Karpas-422 (cell line): Measurements from ENCODE around the gene NFYC. TPM values are rescaled to one million over a fixed set of nuclear protein-coding genes. Genes with fewer than 3 reads are reported as not detected.

Experiments used
- DNase-seq: peaks from one replicate; pipeline ENCODE4 v3.0.0-alpha.2; 2015
- H2AFZ ChIP-seq: fragments of 200-600 bp; sonication (generic); 2 replicates; pipeline ENCODE4 v1.6.1; 2014; ENCODE audit warnings: antibody characterized with exemption, low read length, mixed read lengths
- H3K27ac ChIP-seq: fragments of 200-600 bp; sonication (generic); 2 replicates; pipeline ENCODE4 v1.5.1; 2014; ENCODE audit warnings: mild to moderate bottlenecking, low read length, moderate library complexity
- H3K27me3 ChIP-seq: fragments of 200-600 bp; sonication (generic); 2 replicates; pipeline ENCODE4 v1.6.1; 2014; ENCODE audit warnings: low read length, mixed read lengths
- H3K36me3 ChIP-seq: fragments of 200-600 bp; sonication (generic); 2 replicates; pipeline ENCODE4 v1.6.1; 2014; ENCODE audit warnings: low read length, mixed read lengths; ENCODE audit not compliant: insufficient read depth
- H3K4me1 ChIP-seq: fragments of 200-600 bp; sonication (generic); 2 replicates; pipeline ENCODE4 v1.6.1; 2014; ENCODE audit warnings: mild to moderate bottlenecking, low read length, mixed read lengths
- H3K4me2 ChIP-seq: fragments of 200-600 bp; sonication (generic); 2 replicates; pipeline ENCODE4 v1.6.1; 2014; ENCODE audit warnings: low read length, low read depth, mild to moderate bottlenecking; ENCODE audit not compliant: poor library complexity, severe bottlenecking
- H3K4me3 ChIP-seq: fragments of 200-600 bp; sonication (generic); 2 replicates; pipeline ENCODE4 v1.5.1; 2014; ENCODE audit warnings: mild to moderate bottlenecking, antibody characterized with exemption, low read length, mixed read lengths
- H3K79me2 ChIP-seq: fragments of 200-600 bp; sonication (generic); 2 replicates; pipeline ENCODE4 v1.6.1; 2014; ENCODE audit warnings: mild to moderate bottlenecking, low read length, mixed read lengths
- H3K9ac ChIP-seq: fragments of 200-600 bp; sonication (generic); 2 replicates; pipeline ENCODE4 v1.6.0; 2014; ENCODE audit warnings: low read length
- H3K9me2 ChIP-seq: fragments of 200-600 bp; sonication (generic), shearing (Covaris generic); replicated peaks from 2 replicates; pipeline ENCODE4 v1.6.0; 2014; ENCODE audit warnings: mild to moderate bottlenecking, low read length, moderate library complexity; ENCODE audit not compliant: insufficient read depth
- H3K9me3 ChIP-seq: fragments of 300-700, 200-600 bp; sonication (generic); 2 replicates; pipeline ENCODE4 v1.6.1; 2014; ENCODE audit warnings: low read length, mixed read lengths
- H4K20me1 ChIP-seq: fragments of 200-600 bp; sonication (generic); 2 replicates; pipeline ENCODE4 v1.6.1; 2014; ENCODE audit warnings: mild to moderate bottlenecking, antibody characterized with exemption, low read length, low read depth; ENCODE audit not compliant: insufficient read depth
- total RNA-seq: library from RNA; depleted of rRNA; stranded (reverse); fragments of >200 nt; shearing (Covaris generic); gene quantifications from 2 replicates; pipeline ENCODE4 v1.2.3, GENCODE V29; 2014; ENCODE audit warnings: low replicate concordance

NFYC gene
- total RNA-seq, 1 experiment from 2014 or later = 62.6 TPM

DNA sequence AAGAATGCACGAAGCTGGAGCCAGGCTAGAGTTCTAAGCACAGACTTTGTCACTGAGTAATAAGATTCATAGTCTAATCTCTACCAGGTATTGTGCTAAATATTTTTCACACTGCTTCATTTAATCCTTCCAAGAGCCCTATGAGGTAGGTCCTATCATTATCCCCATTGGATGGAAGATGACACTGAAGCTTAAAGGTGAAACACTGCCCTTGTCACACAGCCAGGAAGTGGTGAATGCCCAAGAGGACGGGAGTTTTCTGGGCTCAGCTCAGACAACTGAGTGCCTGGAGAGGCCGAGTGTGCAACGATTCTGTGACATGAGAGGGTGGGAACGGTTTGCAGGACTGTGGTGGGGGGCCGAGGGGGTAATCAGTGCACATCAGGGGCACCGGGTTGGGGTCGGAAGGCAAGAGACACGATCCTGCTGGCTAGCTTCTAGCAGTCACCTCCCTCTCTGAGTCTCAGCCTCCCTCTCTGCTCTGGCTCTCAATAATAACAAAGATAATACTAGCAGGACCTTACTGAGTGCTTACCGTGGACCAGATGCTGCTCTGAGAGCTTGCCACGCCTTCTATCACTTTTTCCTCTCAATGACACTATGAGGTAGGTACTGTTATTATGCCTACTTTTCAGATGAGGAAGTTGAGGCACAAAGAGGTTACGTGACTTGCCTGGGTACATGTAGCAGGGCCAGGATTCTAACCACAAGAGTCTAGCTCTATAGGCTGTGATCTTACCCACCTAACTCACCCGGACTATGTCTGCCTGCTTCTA, 104.5 kb downstream of the NFYC start:
- Histone ChIP-seq H3K4me2 (peak overlapping the region; percentile 58), H3K36me3 (no peaks in the 10 kb centered on the region), H3K4me1 (peaks cover 62% of the 10 kb centered on the region), H3K9me2 (no peaks in the 10 kb centered on the region), H3K79me2 (no peaks in the 10 kb centered on the region), H3K27me3 (no peaks in the 10 kb centered on the region), H4K20me1 (no peaks in the 10 kb centered on the region), H3K27ac (peak overlapping the region; percentile 100), H2AFZ (no peak overlapping the region), H3K9ac (peak overlapping the region; percentile 60), H3K9me3 (no peaks in the 10 kb centered on the region), H3K4me3 (peak overlapping the region; percentile 29; the same call in 1 of the 2 replicates)
- peak; percentile 57 for DNase-seq

DNA sequence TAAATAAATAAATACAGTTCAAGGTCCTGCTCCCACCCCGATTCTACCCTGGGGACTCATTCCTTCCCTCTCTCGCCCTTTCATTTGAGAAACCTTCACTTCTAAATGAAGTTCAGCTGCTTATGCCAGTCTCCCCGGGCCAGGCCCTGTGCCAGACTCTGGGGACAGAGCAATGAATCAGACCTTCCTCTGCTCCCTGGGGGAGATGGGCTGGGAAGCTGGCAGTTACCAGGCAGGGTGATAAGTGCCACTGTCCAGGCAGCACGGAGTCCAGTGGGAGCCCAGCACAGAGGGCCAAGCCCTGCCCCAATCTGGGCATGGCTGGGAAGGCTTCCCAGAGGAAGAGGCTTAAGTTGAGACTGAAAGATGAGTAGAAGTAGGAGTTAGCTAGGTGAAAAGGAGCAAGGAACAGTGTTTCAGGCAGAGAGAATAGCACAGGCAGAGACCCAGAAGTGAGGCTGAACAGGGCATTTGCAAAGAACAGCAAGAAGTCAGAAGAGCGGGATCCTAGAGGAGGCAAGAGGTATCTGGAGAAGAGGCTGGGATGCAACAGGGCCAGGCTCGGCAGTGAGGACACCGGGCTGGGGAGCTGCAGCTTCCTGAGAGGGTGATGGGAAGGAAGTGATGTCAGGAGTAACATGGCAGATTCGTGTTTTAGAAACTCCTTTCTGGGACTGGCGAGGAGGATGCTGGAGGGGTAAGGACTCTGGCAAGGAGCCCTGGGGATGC, 105.6 kb downstream of the NFYC start:
- Histone ChIP-seq H2AFZ (no peak overlapping the region), H4K20me1 (no peaks in the 10 kb centered on the region), H3K36me3 (no peaks in the 10 kb centered on the region), H3K9me2 (no peaks in the 10 kb centered on the region), H3K4me1 (peaks cover 71% of the 10 kb centered on the region), H3K27me3 (no peaks in the 10 kb centered on the region), H3K4me3 (peak overlapping the region; percentile 57), H3K27ac (peak overlapping the region; percentile 100), H3K9ac (peak overlapping the region; percentile 77), H3K4me2 (peak overlapping the region; percentile 85), H3K79me2 (no peaks in the 10 kb centered on the region), H3K9me3 (no peaks in the 10 kb centered on the region)
- peak; percentile 69 for DNase-seq

DNA sequence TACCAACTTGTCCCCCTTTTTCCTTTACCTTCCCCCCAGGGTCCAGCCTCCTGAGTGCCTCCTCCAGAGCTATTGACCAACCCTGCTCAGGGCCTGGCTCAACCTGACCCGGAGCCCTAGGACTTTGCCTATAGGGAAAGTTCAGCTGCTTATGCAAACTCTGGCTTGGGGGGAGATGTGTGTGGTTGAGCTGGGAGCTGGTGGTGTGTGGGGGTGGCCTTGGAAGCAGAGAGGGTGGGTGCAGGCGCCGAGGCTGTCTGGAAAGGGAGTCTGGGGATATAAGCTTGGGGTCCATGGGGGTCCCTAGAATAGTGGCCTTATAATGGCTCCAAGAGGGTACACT, 106.1 kb downstream of the NFYC start:
- peak overlapping the region; percentile 85 for H3K4me2 ChIP-seq

DNA sequence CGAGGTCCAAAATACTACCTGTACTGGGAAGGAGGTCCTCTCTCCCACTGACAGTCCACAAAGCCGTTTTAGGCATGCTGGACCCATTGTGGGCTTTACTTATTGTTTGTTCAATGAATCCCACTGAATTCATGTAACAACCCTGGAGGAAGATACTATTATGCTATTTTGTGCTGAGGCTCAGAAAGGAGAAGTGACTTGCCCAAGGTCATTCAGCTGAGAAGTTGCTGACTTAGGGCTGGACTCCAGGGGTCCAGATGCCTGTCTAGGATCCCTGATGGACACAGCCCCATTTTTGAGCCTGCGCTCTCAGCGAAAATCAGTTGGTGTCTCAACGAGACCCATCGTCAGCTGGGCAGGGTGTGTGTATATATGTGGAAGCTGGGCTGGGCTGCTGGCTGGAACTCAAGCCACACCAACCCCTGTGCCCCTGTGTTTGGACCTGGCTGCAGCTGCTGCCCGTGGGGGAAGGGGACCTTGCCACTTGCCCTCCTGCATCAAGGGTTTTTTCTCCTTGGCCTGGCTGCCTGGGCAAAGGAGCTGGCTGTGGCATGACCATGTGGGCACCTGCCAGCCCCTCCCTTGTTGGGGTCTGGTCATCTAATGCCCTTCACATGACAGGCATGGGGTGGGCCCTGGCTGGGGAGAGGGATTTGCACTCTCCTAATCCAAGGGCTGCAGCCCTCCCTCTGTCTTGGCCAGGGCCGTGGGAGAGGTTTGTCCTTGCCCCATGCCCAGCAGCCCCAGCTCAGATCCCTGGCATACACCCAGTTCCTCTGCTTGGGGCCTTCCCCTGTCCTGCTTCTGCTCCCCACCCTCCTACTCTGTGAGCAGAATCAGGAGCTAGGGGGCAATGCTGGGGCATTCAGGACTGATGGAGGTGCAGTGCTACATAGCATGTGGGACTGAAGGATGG, 107.1 kb downstream of the NFYC start:
- H2AFZ ChIP-seq = no peak overlapping the region
- no peaks in the 10 kb centered on the region for H3K27me3 ChIP-seq
- peak overlapping the region; percentile 85 for H3K4me2 ChIP-seq
- peak overlapping the region; percentile 77 for H3K9ac ChIP-seq
- H3K4me3 ChIP-seq = peak overlapping the region; percentile 57
- peak; percentile 83 for DNase-seq
- H3K27ac ChIP-seq = peak overlapping the region; percentile 100
- no peaks in the 10 kb centered on the region for H3K36me3 ChIP-seq
- no peaks in the 10 kb centered on the region for H4K20me1 ChIP-seq
- peaks cover 84% of the 10 kb centered on the region for H3K4me1 ChIP-seq
- no peaks in the 10 kb centered on the region for H3K9me2 ChIP-seq
- H3K9me3 ChIP-seq = no peaks in the 10 kb centered on the region
- no peaks in the 10 kb centered on the region for H3K79me2 ChIP-seq

More for the DNA sequence above, 106.1 kb downstream of the NFYC start:
- Histone ChIP-seq H3K9me2 (no peaks in the 10 kb centered on the region), H3K79me2 (no peaks in the 10 kb centered on the region), H4K20me1 (no peaks in the 10 kb centered on the region), H3K4me3 (peak overlapping the region; percentile 57), H2AFZ (no peak overlapping the region), H3K36me3 (no peaks in the 10 kb centered on the region), H3K9me3 (no peaks in the 10 kb centered on the region), H3K27ac (peak overlapping the region; percentile 100), H3K9ac (peak overlapping the region; percentile 77), H3K4me1 (peaks cover 74% of the 10 kb centered on the region), H3K27me3 (no peaks in the 10 kb centered on the region)
- peak; percentile 90 for DNase-seq

DNA sequence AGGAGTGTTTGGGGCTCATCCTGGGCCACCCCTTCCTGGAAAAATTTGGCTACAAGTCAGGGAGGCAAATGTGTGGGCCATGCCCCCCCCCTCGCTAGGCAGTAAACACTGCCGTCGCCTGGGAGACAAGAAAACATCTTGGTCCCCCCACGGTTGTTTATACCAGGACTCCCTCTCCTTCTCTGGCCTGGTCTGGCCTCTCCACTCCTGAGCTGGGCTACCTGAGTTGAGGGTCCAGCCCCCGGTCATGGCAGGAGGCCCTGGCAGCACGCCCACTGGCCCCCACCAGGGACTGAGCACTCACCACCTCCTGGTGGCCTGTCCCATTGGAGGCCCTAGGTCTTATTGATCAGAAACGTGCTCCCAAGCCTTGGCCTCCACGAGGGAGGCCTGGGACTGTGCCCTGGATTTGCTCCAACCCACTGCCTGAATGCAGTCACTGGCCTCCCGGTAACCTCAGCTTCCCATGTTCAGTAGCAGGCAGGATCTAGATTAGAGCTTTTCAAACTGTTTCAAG, 107.9 kb downstream of the NFYC start:
- peaks cover 92% of the 10 kb centered on the region for H3K4me1 ChIP-seq
- H3K4me2 ChIP-seq = peak overlapping the region; percentile 85

DNA sequence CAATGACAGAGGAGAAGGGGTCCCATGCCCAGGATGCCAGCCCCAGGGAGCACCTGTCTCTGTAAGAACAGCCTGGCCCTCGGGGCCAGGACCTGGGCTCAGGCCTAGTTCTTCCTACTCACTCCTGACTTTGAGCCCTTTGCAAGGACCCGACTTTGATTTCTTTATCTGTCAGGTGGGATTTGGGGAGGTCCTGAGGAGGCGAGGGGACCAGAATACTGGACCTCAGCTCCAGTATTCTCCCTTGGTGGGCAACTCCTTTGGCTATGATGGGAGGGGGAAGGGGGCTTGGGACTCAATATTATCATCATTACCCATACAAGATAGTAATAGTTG, 110.2 kb downstream of the NFYC start:
- Histone ChIP-seq H2AFZ (no peak overlapping the region), H3K79me2 (no peaks in the 10 kb centered on the region), H3K9ac (peak overlapping the region; percentile 77), H3K4me2 (peak overlapping the region; percentile 85), H3K4me1 (peaks cover 98% of the 10 kb centered on the region), H4K20me1 (no peaks in the 10 kb centered on the region), H3K4me3 (peak overlapping the region; percentile 64), H3K36me3 (no peaks in the 10 kb centered on the region), H3K9me2 (no peaks in the 10 kb centered on the region), H3K9me3 (no peaks in the 10 kb centered on the region), H3K27ac (peak overlapping the region; percentile 100), H3K27me3 (no peaks in the 10 kb centered on the region)
- peak; percentile 50 for DNase-seq

More for the DNA sequence above, 107.9 kb downstream of the NFYC start:
- peak overlapping the region; percentile 77 for H3K9ac ChIP-seq
- no peaks in the 10 kb centered on the region for H3K9me3 ChIP-seq
- peak overlapping the region; percentile 57 for H3K4me3 ChIP-seq
- H3K79me2 ChIP-seq = no peaks in the 10 kb centered on the region
- DNase-seq = peak; percentile 73
- H4K20me1 ChIP-seq = no peaks in the 10 kb centered on the region
- no peak overlapping the region for H2AFZ ChIP-seq
- no peaks in the 10 kb centered on the region for H3K36me3 ChIP-seq
- peak overlapping the region; percentile 100 for H3K27ac ChIP-seq
- H3K9me2 ChIP-seq = no peaks in the 10 kb centered on the region
- no peaks in the 10 kb centered on the region for H3K27me3 ChIP-seq

DNA sequence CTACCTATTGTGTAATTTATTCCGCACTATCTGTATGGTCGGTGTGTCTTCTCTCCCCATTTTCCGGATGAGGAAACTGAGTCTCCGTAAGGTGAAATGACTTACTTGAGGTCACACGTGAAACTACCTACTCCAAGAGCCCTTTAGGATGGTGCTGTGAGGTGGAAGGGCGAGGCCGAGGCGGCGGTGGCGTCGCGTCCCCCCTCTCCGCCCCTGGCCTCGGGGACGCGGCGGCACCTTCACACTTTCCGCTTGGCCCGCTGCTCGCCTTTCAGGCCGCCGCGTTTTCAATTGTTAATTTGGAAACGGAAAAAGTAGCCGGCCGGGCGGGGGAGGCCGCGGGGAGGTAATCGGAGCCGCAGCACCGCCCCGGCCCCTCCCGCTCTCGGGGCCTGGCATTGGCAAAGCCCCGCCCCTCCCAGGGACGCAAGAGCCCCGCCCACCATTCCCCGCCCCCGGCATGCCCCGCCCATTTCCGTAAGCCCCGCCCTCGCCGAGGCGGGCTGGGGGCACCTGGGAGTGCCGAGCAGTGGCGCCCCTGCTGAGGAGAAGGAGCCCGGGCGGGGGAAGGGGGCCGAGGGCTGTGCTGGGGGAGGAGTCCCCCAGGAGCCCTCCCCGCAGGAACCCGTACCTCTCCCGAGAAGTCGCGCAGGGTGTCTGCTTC, 110.7 kb downstream of the NFYC start:
- Histone ChIP-seq H3K4me1 (peaks cover 98% of the 10 kb centered on the region), H3K27ac (peak overlapping the region; percentile 100), H3K4me2 (peak overlapping the region; percentile 85), H3K9ac (peak overlapping the region; percentile 81), H3K4me3 (peak overlapping the region; percentile 64), H3K36me3 (no peaks in the 10 kb centered on the region), H3K27me3 (no peaks in the 10 kb centered on the region), H3K9me3 (no peaks in the 10 kb centered on the region), H3K9me2 (no peaks in the 10 kb centered on the region), H4K20me1 (no peaks in the 10 kb centered on the region), H3K79me2 (no peaks in the 10 kb centered on the region), H2AFZ (no peak overlapping the region)
- peak; percentile 96 for DNase-seq
